Limb (tissue), 2 donors: ENCODE data around the gene NRTN.
"Not testable (repeated sequence)": the region's sequence is repeated elsewhere in the genome, so short reads cannot be mapped to it uniquely, and the experiment has no call there.

Experiments
- DNase-seq, 2 donors: peaks; one replicate each; pipeline ENCODE4 v3.0.0-alpha.2; 2016; ENCODE audit errors: extremely low spot score in 2 of 2

Gene NRTN

DNA sequence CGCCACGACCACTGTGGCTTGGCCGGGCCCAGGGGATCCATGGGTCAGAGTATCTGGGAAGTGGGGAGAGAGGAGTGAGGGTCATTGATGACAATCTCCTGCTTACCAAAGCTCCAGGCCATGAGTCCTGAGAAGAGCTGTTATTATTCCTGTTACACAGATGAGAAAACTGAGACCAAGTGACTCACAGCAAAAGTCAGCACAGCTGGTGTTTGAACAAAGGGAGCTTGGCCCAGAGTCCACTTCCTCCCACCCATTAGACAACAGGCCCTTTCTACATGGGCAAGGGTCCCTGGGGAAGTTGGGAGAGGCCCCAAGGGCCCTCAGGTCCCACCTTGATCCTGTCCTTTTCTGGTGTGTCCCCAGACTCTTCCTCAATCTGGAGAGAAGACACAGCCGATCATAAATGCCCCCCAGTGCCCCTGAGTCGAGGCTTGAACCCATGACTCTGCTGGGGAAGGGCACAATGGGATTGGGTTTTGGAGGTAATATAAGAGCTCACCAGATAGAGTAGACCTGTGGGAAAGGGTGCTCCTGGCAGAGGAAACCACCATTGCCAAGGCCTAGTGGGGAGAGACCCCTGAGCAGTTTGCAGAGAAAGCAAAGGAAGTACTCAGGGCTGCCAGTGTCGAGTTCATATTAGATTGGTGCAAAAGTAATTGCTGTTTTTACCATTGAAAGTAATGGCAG lies 27.8 kb downstream of the NRTN start:
- no peak for DNase-seq

- no peak for DNase-seq
Measured at GRCh38 chr19:5837761-5838352, 33.0 kb downstream of the NRTN start.

GRCh38 chr19:5838353-5839064 lies 33.6 kb downstream of the NRTN start:
- no peak for DNase-seq

- no peak for DNase-seq
Measured at GRCh38 chr19:5839065-5840017, 34.5 kb downstream of the NRTN start, which contains the start of gene FUT6. Gene FUT6 (minus strand): TSS chr19:5839702. CDS start chr19:5832567, 7,135 bp downstream.

- not testable (repeated sequence) for DNase-seq
Measured at GRCh38 chr19:5841735-5842111, 36.9 kb downstream of the NRTN start.

DNA sequence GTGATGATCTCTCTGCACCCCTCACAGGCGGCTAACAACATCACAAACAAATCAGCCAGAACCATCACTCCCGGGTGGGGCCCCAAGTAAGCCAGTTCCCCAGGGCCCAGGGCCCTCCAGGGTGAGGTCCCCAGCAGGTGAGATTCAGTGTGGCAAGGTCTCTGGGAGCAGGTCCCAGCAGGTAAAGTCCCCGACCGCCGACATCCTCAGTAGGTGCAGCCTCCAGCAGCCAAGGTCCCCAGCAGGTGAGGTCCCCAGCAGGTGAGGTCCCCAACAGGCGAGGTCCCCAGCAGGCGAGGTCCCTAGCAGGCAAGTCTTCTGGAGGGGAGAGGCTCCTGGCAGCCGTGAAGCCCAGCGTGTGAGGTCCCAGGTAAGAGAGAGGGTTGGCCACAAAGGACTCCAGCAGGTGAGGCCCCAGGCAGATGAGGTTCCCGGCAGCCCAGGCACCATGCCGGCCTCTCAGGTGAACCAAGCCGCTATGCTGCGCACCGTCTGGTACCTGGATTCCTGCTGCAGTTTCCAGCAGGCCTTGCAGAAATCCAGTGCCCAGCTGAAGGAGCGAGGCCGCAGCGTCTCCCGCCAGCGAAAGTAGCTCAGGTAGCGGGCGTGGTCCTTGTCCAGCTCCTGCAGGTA lies 38.5 kb downstream of the NRTN start:
- DNase-seq: no peak

GRCh38 chr19:5844456-5845433 lies 39.9 kb downstream of the NRTN start:
- DNase-seq: no peak

DNA sequence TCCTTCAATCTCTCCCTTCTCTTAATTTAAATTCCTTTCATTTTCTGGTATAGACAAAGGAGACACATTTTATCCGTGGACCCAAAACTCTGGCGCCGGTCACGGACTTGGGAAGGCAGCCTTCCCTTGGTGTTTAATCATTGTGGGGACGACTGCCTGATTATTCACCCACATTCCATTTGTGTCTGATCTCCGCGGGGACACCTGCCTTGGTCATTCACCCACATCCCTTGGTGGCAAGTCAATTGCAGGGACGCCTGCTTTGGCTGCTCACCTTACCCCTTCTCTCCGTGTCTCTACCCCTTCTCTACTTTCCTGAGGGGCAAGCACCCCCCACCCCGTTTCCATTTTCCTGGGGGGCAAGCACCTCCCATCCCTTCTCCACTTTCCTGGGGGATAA lies 43.0 kb downstream of the NRTN start:
- DNase-seq: not testable (repeated sequence)

DNA sequence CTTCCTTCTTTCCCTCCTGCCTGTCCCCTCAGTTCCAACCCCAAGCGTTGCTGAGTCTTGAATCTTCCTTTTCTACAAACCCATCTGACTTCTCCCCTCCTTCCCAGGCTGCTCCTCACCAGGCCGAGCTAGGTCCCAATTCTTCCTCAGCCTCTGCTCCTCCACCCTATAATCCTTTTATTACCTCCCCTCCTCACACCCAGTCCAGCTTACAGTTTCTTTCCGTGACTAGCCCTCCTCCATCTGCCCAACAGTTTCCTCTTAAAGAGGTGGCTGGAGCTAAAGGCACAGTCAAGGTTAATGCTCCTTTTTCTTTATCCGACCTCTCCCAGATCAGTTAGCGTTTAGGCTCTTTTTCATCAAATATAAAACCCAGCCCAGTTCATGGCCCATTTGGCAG lies 43.8 kb downstream of the NRTN start:
- not testable (repeated sequence) for DNase-seq

- DNase-seq: no peak
Measured at GRCh38 chr19:5850189-5850588, 45.3 kb downstream of the NRTN start.

- DNase-seq: no peak
Measured at GRCh38 chr19:5850743-5851293, 46.0 kb downstream of the NRTN start.

GRCh38 chr19:5851302-5851701 lies 46.4 kb downstream of the NRTN start, which contains the start of gene FUT3:
Gene FUT3 (minus strand): TSS chr19:5851449.
- DNase-seq: no peak

GRCh38 chr19:5854121-5854520 lies 49.3 kb downstream of the NRTN start:
- not testable (repeated sequence) for DNase-seq

GRCh38 chr19:5855151-5855550 lies 50.3 kb downstream of the NRTN start:
- not testable (repeated sequence) for DNase-seq

GRCh38 chr19:5857203-5858081 lies 52.6 kb downstream of the NRTN start:
- no peak for DNase-seq

DNA sequence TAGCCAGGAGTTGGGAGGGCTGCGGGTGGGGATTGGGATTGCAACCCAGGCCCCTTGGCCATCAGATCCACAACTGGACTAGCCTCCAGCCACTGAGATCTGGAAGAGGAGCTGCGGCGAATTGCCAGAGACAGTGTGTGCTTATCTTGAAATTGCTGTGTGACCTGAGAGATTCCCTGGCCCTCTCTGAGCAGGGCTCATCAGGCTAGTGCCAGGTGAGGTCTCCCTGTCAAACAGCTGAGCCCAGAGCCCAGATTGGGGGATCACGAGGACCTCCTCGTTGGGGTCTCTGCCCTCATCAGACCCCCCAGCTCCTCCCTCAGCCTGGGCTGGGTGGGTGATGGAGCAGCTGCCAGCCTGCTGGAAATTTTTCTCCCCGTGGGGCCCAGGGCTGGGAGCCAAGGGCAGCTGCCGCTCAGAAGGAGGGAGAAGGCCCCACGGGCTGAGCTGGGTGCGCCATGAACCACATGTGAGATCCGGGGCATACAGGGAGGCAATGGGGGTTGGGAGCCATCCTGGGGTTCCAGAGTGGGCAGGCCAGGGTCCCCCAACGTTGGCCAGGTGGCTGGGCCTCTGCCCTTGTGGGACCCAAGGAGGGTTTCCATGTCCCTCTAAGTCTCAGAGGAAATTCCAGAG lies 58.3 kb downstream of the NRTN start:
- DNase-seq: no peak

DNA sequence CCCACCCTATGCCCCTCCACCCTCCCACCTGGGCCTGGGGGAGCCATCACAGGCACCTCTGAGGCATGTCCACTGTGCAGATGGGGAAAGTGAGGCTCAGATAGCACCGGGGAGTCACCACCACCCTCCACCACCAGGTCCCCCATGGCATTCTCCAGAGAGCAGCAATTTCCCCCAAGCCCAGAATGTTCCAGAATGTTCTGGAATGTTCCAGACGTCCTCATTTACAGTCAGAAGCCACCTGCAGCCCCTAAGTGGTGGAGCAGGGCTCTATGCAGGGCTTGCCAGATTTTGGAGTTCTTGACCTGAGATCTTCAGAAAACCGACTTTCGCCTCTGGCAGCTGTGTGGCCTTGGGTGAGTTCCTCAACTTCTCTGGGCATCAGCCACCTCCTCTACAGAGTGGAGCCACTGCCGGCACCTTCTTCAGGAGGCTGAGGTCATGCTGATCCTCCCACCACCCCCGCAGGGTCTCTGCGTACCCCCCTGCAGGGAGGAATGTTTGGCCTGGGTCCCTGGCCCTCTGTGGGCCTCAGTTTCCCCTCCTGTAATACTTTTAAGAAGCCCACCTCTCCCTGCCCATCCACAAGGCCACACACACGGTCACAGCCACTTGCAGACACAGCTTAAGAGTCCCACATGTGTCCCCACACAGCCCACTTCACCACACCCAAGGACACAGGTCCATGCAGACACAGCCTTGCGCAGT lies 59.3 kb downstream of the NRTN start:
- DNase-seq: no peak
